Neutrophil (primary cell): ENCODE measurements around the gene PCNX3.

Experiments
- H3K27ac ChIP-seq: fragments of 200-600 bp; sonication (generic); 2 replicates; pipeline ENCODE4 v1.5.1; 2016; ENCODE audit warnings: mild to moderate bottlenecking, moderate library complexity
- H3K27me3 ChIP-seq: fragments of 200-600 bp; sonication (generic); 2 replicates; pipeline ENCODE4 v1.6.0; 2016; ENCODE audit warnings: mild to moderate bottlenecking
- H3K36me3 ChIP-seq: fragments of 200-600 bp; sonication (generic); 2 replicates; pipeline ENCODE4 v1.5.1; 2017
- H3K4me1 ChIP-seq, 2 experiments: fragments of 200-600 bp in 1 of 2; sonication (generic) in 1 of 2; 1 replicate in 1 of 2; 2 replicates in 1 of 2; pipeline versions ENCODE4 v1.5.1 to v1.6.1; 2013 to 2016; ENCODE audit warnings: low read depth in 1 of 2, low read length in 1 of 2, mild to moderate bottlenecking in 1 of 2, moderate library complexity in 1 of 2; ENCODE audit not compliant: control insufficient read depth in 1 of 2, insufficient read depth in 1 of 2
- H3K4me3 ChIP-seq, 2 experiments: fragments of 200-600 bp in 1 of 2; sonication (generic) in 1 of 2; 1 replicate in 1 of 2; 2 replicates in 1 of 2; pipeline ENCODE4 v1.5.1; 2013 to 2016; ENCODE audit warnings: low read depth in 1 of 2, low read length in 1 of 2, mild to moderate bottlenecking in 1 of 2, moderate library complexity in 1 of 2
- H3K9me3 ChIP-seq: fragments of 200-600 bp; sonication (generic); 2 replicates; pipeline ENCODE4 v1.5.1; 2016
- TF ChIP-seq, protein P1 (sequence below): fragments of 200-600 bp; sonication (generic); IDR thresholded peaks from 2 replicates; pipeline ENCODE4 v1.5.1; 2016; ENCODE audit warnings: antibody characterized with exemption

Gene PCNX3

DNA sequence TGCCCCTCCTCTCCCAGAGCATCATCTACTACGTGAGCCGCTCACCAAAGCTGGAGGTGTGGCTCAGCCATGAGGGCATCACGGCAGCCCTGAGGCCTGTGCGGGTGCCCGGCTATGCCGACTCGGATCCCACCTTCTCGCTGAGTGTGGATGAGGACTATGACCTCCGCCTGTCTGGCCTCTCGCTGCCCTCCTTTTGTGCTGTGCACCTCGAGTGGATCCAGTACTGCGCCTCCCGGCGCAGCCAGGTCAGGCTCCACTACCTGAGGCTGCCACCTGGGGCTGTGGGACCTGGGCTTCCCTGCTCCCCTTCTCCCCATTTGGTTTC lies 18.5 kb downstream of the PCNX3 start:
- H3K27me3 ChIP-seq: no peaks in the 10 kb centered on the region
- no peaks in the 10 kb centered on the region for H3K9me3 ChIP-seq
- TF ChIP-seq, protein P1, sequence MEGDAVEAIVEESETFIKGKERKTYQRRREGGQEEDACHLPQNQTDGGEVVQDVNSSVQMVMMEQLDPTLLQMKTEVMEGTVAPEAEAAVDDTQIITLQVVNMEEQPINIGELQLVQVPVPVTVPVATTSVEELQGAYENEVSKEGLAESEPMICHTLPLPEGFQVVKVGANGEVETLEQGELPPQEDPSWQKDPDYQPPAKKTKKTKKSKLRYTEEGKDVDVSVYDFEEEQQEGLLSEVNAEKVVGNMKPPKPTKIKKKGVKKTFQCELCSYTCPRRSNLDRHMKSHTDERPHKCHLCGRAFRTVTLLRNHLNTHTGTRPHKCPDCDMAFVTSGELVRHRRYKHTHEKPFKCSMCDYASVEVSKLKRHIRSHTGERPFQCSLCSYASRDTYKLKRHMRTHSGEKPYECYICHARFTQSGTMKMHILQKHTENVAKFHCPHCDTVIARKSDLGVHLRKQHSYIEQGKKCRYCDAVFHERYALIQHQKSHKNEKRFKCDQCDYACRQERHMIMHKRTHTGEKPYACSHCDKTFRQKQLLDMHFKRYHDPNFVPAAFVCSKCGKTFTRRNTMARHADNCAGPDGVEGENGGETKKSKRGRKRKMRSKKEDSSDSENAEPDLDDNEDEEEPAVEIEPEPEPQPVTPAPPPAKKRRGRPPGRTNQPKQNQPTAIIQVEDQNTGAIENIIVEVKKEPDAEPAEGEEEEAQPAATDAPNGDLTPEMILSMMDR: no peak
- peaks cover 77% of the 10 kb centered on the region for H3K36me3 ChIP-seq
- H3K27ac ChIP-seq: peak overlapping the region; percentile 19
- peaks cover 16 to 18% of the 10 kb centered on the region in 2 experiments for H3K4me1 ChIP-seq
- no peak overlapping the region for H3K4me3 ChIP-seq

DNA sequence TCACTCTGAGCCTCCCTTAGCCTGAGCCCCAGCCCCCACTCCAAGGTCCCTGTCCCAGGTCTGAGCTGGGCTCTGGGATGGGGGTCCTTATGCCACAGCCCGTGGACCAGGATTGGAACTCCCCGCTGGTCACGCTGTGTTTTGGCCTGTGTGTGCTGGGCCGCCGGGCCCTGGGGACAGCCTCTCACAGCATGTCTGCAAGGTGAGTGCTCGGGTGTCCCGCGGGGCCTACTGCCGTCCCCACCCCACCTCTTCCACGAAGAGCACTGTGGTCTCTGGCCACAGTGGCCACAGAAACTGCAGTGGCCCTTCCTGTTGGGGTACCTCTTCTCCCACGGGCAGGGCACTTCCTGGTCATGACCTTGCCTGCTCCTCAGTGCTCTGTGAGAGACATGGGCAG lies 18.9 kb downstream of the PCNX3 start:
- Histone ChIP-seq H3K4me1 (peaks cover 20 to 22% of the 10 kb centered on the region in 2 experiments), H3K4me3 (no peak overlapping the region), H3K36me3 (peaks cover 74% of the 10 kb centered on the region), H3K27me3 (no peaks in the 10 kb centered on the region), H3K9me3 (no peaks in the 10 kb centered on the region), H3K27ac (no peak overlapping the region)
- TF ChIP-seq, protein P1: no peak

DNA sequence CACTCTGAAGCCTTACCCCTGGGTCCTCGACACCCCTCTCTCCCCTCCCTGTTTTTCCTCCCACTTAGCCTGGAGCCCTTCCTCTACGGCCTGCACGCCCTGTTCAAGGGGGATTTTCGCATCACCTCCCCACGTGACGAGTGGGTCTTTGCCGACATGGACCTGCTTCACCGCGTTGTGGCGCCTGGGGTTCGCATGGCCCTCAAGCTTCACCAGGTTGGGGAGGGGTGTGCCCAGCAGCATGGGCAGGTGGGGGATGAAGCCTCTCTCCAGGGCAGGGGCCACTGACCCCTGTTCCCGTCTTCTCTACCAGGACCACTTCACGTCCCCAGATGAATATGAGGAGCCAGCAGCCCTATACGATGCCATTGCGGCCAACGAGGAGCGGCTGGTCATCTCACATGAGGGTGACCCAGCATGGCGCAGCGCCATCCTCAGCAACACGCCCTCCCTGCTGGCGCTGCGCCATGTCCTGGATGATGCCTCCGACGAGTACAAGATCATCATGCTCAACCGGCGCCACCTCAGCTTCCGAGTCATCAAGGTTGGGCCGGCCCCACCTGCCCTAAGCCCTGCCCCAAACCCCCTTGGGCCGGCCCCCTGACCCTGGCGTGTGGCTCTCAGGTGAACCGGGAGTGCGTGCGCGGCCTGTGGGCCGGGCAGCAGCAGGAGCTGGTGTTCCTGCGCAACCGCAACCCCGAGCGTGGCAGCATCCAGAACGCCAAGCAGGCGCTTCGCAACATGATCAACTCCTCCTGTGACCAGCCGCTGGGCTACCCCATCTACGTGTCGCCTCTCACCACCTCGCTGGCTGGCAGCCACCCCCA lies 19.5 kb downstream of the PCNX3 start:
- Histone ChIP-seq H3K27ac (no peak overlapping the region), H3K4me1 (peaks cover 26 to 28% of the 10 kb centered on the region in 2 experiments), H3K27me3 (no peaks in the 10 kb centered on the region), H3K36me3 (peaks cover 67% of the 10 kb centered on the region), H3K9me3 (no peaks in the 10 kb centered on the region), H3K4me3 (no peak overlapping the region)
- TF ChIP-seq, protein P1: no peak

DNA sequence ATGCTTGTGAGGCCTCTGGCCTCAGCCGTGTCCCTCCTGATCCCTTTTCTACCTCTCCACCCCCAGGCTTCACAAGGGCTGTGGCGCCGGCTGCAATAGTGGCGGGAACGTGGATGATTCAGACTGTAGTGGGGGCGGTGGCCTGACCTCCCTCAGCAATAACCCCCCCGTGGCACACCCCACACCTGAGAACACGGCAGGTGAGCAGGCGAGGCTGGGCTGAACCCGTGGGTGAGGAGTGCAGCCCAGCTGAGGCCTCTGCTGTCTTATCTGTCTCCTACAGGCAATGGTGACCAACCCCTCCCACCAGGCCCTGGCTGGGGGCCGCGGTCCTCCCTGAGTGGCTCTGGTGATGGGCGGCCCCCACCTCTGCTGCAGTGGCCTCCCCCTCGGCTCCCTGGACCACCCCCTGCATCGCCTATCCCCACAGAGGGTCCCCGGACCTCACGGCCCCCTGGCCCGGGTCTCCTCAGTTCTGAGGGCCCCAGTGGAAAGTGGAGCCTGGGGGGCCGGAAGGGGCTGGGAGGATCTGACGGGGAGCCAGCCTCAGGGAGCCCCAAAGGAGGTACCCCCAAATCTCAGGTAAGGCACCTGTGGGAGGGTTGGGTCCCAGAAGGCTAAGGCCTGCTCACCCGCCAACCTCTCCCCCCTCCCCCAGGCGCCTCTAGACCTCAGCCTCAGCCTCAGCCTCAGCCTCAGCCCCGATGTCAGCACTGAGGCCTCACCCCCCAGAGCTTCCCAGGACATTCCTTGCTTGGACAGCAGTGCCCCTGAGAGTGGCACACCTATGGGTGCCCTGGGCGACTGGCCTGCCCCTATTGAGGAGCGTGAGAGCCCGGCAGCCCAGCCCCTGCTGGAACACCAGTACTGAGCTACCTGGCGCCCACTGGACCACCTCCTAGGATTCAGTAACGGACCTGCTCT lies 20.8 kb downstream of the PCNX3 start:
- Histone ChIP-seq H3K27ac (peak overlapping the region; percentile 100), H3K9me3 (no peaks in the 10 kb centered on the region), H3K36me3 (peaks cover 58% of the 10 kb centered on the region), H3K27me3 (no peaks in the 10 kb centered on the region), H3K4me3 (no peak overlapping the region), H3K4me1 (peaks cover 36 to 38% of the 10 kb centered on the region in 2 experiments)
- TF ChIP-seq, protein P1: no peak

DNA sequence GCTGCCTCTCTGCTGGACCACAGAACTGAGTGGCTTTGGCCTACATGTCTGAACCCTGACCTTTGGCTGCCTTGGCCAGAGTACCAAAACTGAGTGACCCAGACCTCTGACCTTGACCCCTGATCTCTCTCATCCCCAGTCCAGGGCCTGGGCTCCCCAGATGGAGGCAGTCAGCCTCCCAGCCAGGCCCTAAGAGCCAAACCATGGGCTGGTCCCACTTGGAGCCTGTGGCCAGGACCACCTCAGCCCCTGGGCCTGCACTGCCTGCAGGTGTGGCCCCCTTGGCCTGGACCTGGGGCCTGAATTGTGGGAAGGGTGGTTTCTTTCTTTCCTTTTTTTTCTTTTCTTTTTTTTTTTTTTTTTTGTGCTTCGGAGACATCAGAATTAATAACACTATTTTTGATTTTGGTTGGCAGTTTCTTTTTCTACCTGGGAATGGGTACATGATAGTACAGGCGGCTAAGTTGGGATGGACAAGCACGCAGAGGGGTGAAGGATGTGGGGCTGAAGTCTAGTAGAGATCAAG lies 21.5 kb downstream of the PCNX3 start:
- H3K27me3 ChIP-seq: no peaks in the 10 kb centered on the region
- H3K36me3 ChIP-seq: peaks cover 58% of the 10 kb centered on the region
- H3K4me1 ChIP-seq: peaks cover 43 to 46% of the 10 kb centered on the region in 2 experiments
- TF ChIP-seq, protein P1: no peak
- no peaks in the 10 kb centered on the region for H3K9me3 ChIP-seq
- peak overlapping the region; percentile 100 for H3K27ac ChIP-seq
- peak overlapping the region; percentile 83 to 90 for H3K4me3 ChIP-seq
